ENCODE measurements around the gene MORC1. TPM values are rescaled to one million over a fixed set of nuclear protein-coding genes. Genes with fewer than 3 reads are reported as not detected.
"Not testable (repeated sequence)": the region's sequence is repeated elsewhere in the genome, so short reads cannot be mapped to it uniquely, and the experiment has no call there.

Gene MORC1
- total RNA-seq, 2 donors from 2014 or later = not detected

DNA sequence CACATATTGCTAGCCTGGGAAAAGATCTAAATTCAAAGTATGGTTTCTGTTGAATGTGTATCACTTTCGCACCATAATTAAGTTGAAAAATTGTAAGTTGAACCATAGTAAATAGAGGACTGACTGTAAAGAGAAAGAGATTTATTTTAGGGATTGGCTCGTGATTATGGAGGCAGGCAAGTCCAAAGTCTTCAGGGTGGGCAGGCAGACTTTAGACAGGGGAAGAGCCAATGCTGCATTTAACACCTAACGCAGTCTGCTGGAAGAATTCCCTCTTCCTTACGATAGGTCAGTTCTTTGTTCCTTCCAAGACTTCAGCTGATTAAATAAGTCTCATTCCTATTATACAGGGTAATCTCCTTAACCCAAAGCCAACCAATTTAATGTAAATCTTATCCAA, 34.4 kb upstream of the MORC1 start:
- Histone ChIP-seq H3K4me1 (no peaks in the 10 kb centered on the region), H3K9me3 (no peaks in the 10 kb centered on the region)
- no peak for DNase-seq (ENCODE audit: low spot score)

DNA sequence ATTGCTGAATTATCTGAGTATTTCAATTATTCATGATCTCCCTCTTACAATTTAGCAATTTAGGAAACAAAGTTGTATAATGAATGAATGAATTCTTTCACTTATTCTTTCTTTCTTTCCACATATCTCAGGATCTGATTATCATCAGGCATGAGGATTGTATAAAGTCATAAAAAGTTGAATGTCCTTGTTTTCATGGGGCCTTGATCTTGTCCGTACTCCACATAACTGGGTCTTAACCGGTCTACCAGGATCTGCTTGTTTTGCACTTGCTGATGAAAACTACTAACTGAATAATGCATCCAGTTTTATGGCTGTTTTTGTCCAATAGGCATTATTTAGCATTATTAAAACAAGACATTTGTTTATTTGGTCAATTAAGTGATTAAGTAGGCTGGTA, 31.1 kb upstream of the MORC1 start:
- H3K4me3 ChIP-seq = no peak overlapping the region

More for the DNA sequence above, 34.4 kb upstream of the MORC1 start:
- no peaks in the 10 kb centered on the region for H3K36me3 ChIP-seq
- H3K27me3 ChIP-seq = no peaks in the 10 kb centered on the region
- H3K4me3 ChIP-seq = no peak overlapping the region
- TF ChIP-seq, protein P1, sequence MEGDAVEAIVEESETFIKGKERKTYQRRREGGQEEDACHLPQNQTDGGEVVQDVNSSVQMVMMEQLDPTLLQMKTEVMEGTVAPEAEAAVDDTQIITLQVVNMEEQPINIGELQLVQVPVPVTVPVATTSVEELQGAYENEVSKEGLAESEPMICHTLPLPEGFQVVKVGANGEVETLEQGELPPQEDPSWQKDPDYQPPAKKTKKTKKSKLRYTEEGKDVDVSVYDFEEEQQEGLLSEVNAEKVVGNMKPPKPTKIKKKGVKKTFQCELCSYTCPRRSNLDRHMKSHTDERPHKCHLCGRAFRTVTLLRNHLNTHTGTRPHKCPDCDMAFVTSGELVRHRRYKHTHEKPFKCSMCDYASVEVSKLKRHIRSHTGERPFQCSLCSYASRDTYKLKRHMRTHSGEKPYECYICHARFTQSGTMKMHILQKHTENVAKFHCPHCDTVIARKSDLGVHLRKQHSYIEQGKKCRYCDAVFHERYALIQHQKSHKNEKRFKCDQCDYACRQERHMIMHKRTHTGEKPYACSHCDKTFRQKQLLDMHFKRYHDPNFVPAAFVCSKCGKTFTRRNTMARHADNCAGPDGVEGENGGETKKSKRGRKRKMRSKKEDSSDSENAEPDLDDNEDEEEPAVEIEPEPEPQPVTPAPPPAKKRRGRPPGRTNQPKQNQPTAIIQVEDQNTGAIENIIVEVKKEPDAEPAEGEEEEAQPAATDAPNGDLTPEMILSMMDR (IDR thresholded peaks at IDR 0.05) = no peak
- no peak overlapping the region for H3K27ac ChIP-seq

DNA sequence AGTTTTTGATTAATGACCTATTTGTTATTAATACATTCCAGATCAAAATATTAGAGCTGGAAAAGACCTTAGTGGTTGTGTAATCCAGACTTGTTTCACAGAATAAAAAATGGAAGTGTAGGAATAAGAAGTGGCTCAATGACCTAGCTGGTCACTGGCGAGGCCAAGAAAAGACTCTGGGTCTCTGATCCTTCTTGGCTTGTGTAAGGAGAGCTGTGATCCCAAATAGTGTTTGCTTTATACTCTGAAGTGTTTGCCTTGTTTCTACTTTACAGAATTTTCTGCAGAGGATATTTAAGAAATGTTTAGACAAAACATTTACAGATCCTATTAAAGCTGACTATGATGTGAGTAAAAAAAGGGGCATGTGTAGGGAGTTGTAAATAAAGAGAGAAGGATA, 25.7 kb upstream of the MORC1 start:
- no peaks in the 10 kb centered on the region for H3K36me3 ChIP-seq
- no peaks in the 10 kb centered on the region for H3K4me1 ChIP-seq
- DNase-seq (ENCODE audit: low spot score) = no peak
- H3K27me3 ChIP-seq = no peaks in the 10 kb centered on the region
- H3K27ac ChIP-seq = no peak overlapping the region
- H3K9me3 ChIP-seq = peaks cover 0 to 5% of the 10 kb centered on the region in 2 donors
- no peak overlapping the region for H3K4me3 ChIP-seq
- TF ChIP-seq, protein P1 (IDR thresholded peaks at IDR 0.05) = no peak

More for the DNA sequence above, 31.1 kb upstream of the MORC1 start:
- Histone ChIP-seq H3K27ac (no peak overlapping the region), H3K4me1 (no peaks in the 10 kb centered on the region), H3K9me3 (peaks cover 0 to 5% of the 10 kb centered on the region in 2 donors), H3K27me3 (no peaks in the 10 kb centered on the region), H3K36me3 (no peaks in the 10 kb centered on the region)
- DNase-seq (ENCODE audit: low spot score) = no peak
- TF ChIP-seq, protein P1 (IDR thresholded peaks at IDR 0.05) = no peak

DNA sequence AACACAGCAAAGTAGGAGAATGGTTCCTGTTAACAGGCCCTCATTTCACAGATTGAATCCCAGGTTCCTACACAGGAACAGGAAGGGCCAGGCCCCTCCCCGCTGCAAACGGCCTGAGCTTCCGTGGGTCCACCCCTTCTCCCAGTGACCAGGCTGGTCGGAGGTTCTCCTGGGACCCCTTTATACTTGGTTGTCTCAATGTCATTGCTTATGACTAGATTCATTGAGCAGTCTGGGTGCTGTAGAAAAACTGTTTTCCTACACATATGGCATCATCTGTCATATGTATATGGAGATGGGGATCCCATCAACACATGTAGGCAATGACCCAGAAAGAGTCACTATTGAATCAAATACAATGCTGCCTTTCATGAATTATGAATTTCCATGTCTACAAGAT, 22.4 kb upstream of the MORC1 start:
- no peak for DNase-seq (ENCODE audit: low spot score)
- no peaks in the 10 kb centered on the region for H3K9me3 ChIP-seq
- H3K4me1 ChIP-seq = no peaks in the 10 kb centered on the region
- H3K36me3 ChIP-seq = no peaks in the 10 kb centered on the region
- no peak overlapping the region for H3K27ac ChIP-seq
- TF ChIP-seq, protein P1 (IDR thresholded peaks at IDR 0.05) = no peak
- H3K27me3 ChIP-seq = no peaks in the 10 kb centered on the region
- no peak overlapping the region for H3K4me3 ChIP-seq

DNA sequence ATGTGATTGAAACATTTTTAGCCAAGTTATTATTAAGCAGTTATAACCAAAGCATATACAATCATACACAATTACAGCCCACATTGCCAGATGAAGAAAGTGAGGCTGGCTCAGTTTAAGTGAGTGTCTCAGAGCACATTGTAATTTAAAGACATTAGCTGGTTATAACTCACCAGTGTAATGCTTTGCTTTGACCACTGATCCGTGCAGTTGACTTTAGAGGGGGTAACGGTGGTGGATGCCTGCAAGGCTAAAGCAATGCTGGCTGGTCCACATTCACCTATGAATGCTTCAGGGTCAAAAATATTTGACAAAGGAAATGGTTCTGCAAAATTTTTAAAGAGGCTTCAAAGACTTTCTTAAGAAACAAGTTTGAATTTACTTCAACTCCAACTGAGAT, 19.8 kb upstream of the MORC1 start:
- Histone ChIP-seq H3K36me3 (no peaks in the 10 kb centered on the region), H3K4me1 (no peaks in the 10 kb centered on the region), H3K4me3 (no peak overlapping the region), H3K27ac (no peak overlapping the region), H3K27me3 (no peaks in the 10 kb centered on the region), H3K9me3 (no peaks in the 10 kb centered on the region)
- TF ChIP-seq, protein P1 (IDR thresholded peaks at IDR 0.05) = no peak
- no peak for DNase-seq (ENCODE audit: low spot score)

DNA sequence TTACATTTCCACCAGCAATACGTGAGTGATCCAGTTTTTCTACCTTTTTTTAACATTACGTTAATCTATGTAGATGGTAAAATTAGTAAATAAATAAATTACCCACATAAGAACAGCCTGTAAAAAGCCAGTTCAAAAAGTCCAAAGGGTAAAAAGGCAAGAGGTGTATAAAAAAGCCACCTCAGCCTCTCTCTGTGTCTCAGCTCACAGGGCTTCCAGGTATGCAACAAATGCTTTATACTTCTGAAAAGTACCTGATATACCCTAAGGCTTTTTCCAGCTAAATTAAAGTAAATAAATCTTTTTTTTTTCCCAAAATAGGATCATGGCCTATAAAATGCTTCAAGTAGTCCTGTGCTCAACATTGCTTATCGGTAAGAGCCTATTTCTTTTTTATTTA, 18.6 kb upstream of the MORC1 start, which contains the start of gene C3orf85:
Gene C3orf85 (plus strand): TSS at position 197 of the 400 bp plus-strand sequence. CDS start 129 bp downstream, at position 326.
- no peak for DNase-seq (ENCODE audit: low spot score)
- H3K36me3 ChIP-seq = no peaks in the 10 kb centered on the region
- H3K4me3 ChIP-seq = no peak within 1 kb of the TSS
- H3K27ac ChIP-seq = no peak within 1 kb of the TSS
- no peaks in the 10 kb centered on the region for H3K27me3 ChIP-seq
- H3K4me1 ChIP-seq = no peaks in the 10 kb centered on the region
- TF ChIP-seq, protein P1 (IDR thresholded peaks at IDR 0.05) = no peak
- H3K9me3 ChIP-seq = no peaks in the 10 kb centered on the region

DNA sequence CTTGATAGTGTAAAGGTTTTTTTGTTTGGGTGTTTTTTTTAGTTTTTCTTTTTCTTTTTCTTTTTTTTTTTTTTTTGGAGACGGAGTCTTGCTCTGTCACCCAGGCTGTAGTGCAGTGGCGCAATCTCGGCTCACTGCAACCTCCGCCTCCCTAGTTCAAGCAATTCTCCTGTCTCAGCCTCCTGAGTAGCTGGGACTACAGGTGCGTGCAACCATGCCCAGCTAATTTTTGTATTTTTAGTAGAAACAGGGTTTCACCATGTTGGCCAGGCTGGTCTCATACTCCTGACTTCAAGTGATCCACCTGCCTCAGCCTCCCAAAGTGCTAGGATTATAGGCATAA, 15.5 kb upstream of the MORC1 start:
- not testable (repeated sequence) for H3K4me3 ChIP-seq; H3K4me1 ChIP-seq; H3K27ac ChIP-seq; H3K27me3 ChIP-seq; DNase-seq (ENCODE audit: low spot score); H3K9me3 ChIP-seq; H3K36me3 ChIP-seq

Data from right atrium auricular region (tissue), 2 donors.